HepG2 (cell line): ENCODE measurements around the gene DMKN. TPM values are rescaled to one million over a fixed set of nuclear protein-coding genes. Genes with fewer than 3 reads are reported as not detected.
A peak's percentile ranks its signal among the peaks of the same experiment; 100 is the strongest.

Source experiments
- AGO1 ChIP-seq: fragments of 200-400 bp; formaldehyde crosslinking; IDR thresholded peaks from 2 replicates; pipeline ENCODE4 v1.6.1; 2017; ENCODE audit warnings: mild to moderate bottlenecking, low read depth, low read length, moderate library complexity; ENCODE audit not compliant: poor library complexity, severe bottlenecking
- ASH2L ChIP-seq: fragments of 300-600, 200-600 bp; sonication (generic); IDR thresholded peaks from 2 replicates; pipeline ENCODE4 v1.7.0; 2017; ENCODE audit warnings: low read depth, mild to moderate bottlenecking, moderate library complexity, mixed read lengths, low read length; ENCODE audit not compliant: insufficient read length
- HIVEP1 ChIP-seq: sonication (generic); formaldehyde crosslinking; IDR thresholded peaks from 2 replicates; pipeline ENCODE4 v1.4.0; 2020; ENCODE audit warnings: mild to moderate bottlenecking, missing genetic modification reagents
- HOXD1 ChIP-seq: sonication (generic); formaldehyde crosslinking; IDR thresholded peaks from 2 replicates; pipeline ENCODE4 v1.5.0; 2020; ENCODE audit warnings: missing genetic modification reagents
- MATR3 ChIP-seq: sonication (generic); formaldehyde crosslinking; IDR thresholded peaks from 2 replicates; pipeline ENCODE4 v1.4.0; 2020; ENCODE audit warnings: missing genetic modification reagents
- MED13 ChIP-seq: sonication (generic); formaldehyde crosslinking; IDR thresholded peaks from 2 replicates; pipeline ENCODE4 v1.5.0; 2020; ENCODE audit warnings: missing genetic modification reagents
- MYNN ChIP-seq: sonication (generic); formaldehyde crosslinking; IDR thresholded peaks from 2 replicates; pipeline ENCODE4 v1.4.0; 2020; ENCODE audit warnings: mild to moderate bottlenecking, low read depth, missing genetic modification reagents
- PLRG1 ChIP-seq: fragments of 450-650 bp; conservative IDR thresholded peaks from 2 replicates; pipeline ENCODE4 v1.6.1; 2016
- PTBP1 ChIP-seq: fragments of 200-400 bp; formaldehyde crosslinking; IDR thresholded peaks from 2 replicates; pipeline ENCODE4 v1.6.1; 2018; ENCODE audit warnings: low read length, low read depth; ENCODE audit not compliant: poor library complexity, severe bottlenecking
- SMC3 ChIP-seq: IDR thresholded peaks from 2 replicates; pipeline ENCODE4 v1.6.1; 2011; ENCODE audit warnings: low read length, improper control_type of control experiment
- TRIM24 ChIP-seq: sonication (generic); formaldehyde crosslinking; IDR thresholded peaks from 2 replicates; pipeline ENCODE4 v1.8.0; 2022; ENCODE audit warnings: mild to moderate bottlenecking, missing genetic modification reagents
- ZFP41 ChIP-seq: sonication (generic); formaldehyde crosslinking; IDR thresholded peaks from 2 replicates; pipeline ENCODE4 v1.4.0; 2020; ENCODE audit warnings: mild to moderate bottlenecking, missing genetic modification reagents, borderline replicate concordance
- ZKSCAN8 ChIP-seq: IDR thresholded peaks from 2 replicates; pipeline ENCODE4 v1.6.1; 2016; ENCODE audit warnings: borderline replicate concordance, missing genetic modification reagents, missing compliant biosample characterization
- ZNF101 ChIP-seq: sonication (generic); formaldehyde crosslinking; IDR thresholded peaks from 2 replicates; pipeline ENCODE4 v1.4.0; 2020; ENCODE audit warnings: mild to moderate bottlenecking, low read depth, missing genetic modification reagents, borderline replicate concordance
- ZNF143 ChIP-seq: sonication (generic); formaldehyde crosslinking; IDR thresholded peaks from 2 replicates; pipeline ENCODE4 v1.4.0; 2020; ENCODE audit warnings: missing genetic modification reagents
- ZNF766 ChIP-seq: sonication (generic); formaldehyde crosslinking; IDR thresholded peaks from 2 replicates; pipeline ENCODE4 v1.5.0; 2020; ENCODE audit warnings: missing genetic modification reagents, borderline replicate concordance
- polyA plus RNA-seq, 8 experiments: library from polyadenylated mRNA; depleted of rRNA in 3 of 8; stranded (reverse) in 7 of 8; unstranded in 1 of 8; fragments of >200 nt; fragmentation: Illumina TruSeq in 4 of 8; extraction: Trizol in 4 of 8; gene quantifications; 2 replicates each; pipeline versions ENCODE4 v1.2.1 to v1.2.3, GENCODE V29; 2011 to 2016; ENCODE audit warnings: low read depth in 4 of 8, missing spikeins in 1 of 8, mixed read lengths in 1 of 8; ENCODE audit not compliant: insufficient read depth in 1 of 8
- total RNA-seq, 5 experiments: library from RNA; depleted of rRNA; stranded (reverse); fragments of >200 nt; fragmentation: Illumina TruSeq; extraction: Trizol; gene quantifications; 2 replicates each; pipeline ENCODE4 v1.2.3, GENCODE V29; 2016; ENCODE audit warnings: low read depth in 1 of 5
- TF ChIP-seq, protein P1 (sequence below): sonication (generic); formaldehyde crosslinking; IDR thresholded peaks from 2 replicates; pipeline ENCODE4 v1.4.0; 2020; ENCODE audit warnings: missing genetic modification reagents
- TF ChIP-seq, protein P2 (sequence below): sonication (generic); formaldehyde crosslinking; IDR thresholded peaks from 2 replicates; pipeline ENCODE4 v1.8.1; 2023; ENCODE audit warnings: mild to moderate bottlenecking, moderate library complexity, missing genetic modification reagents
- TF ChIP-seq, protein P3 (sequence below): sonication (generic); formaldehyde crosslinking; IDR thresholded peaks from 2 replicates; pipeline ENCODE4 v1.5.1; 2020; ENCODE audit warnings: missing genetic modification reagents, mild to moderate bottlenecking, borderline replicate concordance
- TF ChIP-seq, protein P4 (sequence below): sonication (generic); formaldehyde crosslinking; IDR thresholded peaks from 2 replicates; pipeline ENCODE4 v1.4.0; 2020; ENCODE audit warnings: missing genetic modification reagents
- TF ChIP-seq, protein P5 (sequence below): sonication (generic); formaldehyde crosslinking; IDR thresholded peaks from 2 replicates; pipeline ENCODE4 v1.5.0; 2020; ENCODE audit warnings: missing genetic modification reagents, mild to moderate bottlenecking, borderline replicate concordance

DMKN gene
- total and polyA plus RNA-seq, 2 of the 13 experiments (the other 11 are each of a cell fraction or from before 2014, with no cell fraction given) = 50.8 to 57.1 TPM

DNA sequence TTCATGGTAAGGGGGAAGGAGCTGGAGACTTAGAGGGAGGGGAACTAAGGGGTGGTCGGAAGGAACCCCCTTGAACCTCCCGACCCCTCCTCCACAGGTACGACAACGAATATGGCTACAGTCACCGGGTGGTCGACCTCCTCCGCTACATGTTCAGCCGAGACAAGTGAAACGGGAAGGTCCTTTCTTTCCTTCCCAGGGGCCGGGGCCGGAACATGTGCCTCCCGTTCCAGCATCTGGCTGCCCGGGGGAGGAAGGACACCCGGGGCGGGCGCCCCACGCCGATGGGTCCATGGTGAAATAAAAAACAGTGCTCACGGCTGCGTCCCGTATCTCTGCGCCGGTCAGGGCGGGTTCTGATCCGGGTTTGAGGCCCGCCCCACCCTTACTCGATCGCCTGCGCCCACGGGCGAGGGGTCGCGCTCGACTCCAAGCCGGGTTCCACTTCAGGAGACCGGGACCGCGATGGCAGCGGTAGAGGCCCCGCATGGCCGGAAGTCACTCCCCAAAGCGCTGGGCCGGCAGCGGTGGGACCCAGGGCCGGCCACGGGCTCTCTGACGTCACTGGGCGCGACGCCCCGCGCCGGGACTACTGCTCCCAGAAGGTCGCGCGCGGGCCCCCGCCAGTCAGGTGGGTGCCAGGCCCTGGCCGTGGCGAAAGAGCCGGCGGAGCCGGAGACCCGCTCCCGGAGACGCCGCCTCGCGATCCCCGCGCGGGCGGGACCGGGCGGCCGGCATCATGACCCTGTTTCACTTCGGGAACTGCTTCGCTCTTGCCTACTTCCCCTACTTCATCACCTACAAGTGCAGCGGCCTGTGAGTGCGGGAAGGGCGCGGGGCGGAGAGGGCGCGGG is 31.8 kb upstream of the DMKN start, which contains the start of gene TMEM147 (continued):
- TF ChIP-seq, protein P1, sequence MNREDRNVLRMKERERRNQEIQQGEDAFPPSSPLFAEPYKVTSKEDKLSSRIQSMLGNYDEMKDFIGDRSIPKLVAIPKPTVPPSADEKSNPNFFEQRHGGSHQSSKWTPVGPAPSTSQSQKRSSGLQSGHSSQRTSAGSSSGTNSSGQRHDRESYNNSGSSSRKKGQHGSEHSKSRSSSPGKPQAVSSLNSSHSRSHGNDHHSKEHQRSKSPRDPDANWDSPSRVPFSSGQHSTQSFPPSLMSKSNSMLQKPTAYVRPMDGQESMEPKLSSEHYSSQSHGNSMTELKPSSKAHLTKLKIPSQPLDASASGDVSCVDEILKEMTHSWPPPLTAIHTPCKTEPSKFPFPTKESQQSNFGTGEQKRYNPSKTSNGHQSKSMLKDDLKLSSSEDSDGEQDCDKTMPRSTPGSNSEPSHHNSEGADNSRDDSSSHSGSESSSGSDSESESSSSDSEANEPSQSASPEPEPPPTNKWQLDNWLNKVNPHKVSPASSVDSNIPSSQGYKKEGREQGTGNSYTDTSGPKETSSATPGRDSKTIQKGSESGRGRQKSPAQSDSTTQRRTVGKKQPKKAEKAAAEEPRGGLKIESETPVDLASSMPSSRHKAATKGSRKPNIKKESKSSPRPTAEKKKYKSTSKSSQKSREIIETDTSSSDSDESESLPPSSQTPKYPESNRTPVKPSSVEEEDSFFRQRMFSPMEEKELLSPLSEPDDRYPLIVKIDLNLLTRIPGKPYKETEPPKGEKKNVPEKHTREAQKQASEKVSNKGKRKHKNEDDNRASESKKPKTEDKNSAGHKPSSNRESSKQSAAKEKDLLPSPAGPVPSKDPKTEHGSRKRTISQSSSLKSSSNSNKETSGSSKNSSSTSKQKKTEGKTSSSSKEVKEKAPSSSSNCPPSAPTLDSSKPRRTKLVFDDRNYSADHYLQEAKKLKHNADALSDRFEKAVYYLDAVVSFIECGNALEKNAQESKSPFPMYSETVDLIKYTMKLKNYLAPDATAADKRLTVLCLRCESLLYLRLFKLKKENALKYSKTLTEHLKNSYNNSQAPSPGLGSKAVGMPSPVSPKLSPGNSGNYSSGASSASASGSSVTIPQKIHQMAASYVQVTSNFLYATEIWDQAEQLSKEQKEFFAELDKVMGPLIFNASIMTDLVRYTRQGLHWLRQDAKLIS (CRISPR knock-in tag) = 0 out of 2 replicates have a peak, but pooled peaks have one; percentile 46
- TF ChIP-seq, protein P2, sequence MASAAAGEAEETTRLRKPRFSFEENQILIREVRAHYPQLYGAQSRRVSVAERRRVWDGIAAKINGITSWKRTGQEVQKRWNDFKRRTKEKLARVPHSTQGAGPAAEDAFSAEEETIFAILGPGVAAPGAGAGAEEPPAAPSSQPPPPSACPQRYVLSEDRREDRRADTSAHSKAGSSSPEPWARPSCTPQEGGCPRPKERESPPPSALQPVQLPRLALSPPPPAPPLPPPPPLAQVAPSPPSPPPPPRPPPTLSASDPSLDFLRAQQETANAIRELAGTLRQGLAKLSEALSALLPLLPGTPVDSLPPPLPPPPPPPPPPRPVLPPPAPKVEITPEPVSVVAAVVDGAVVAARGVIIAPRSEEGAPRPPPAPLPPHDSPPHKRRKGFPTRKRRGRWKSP (CRISPR knock-in tag) = no peak
- TF ChIP-seq PTBP1 (no peak), ASH2L (peak; percentile 77), SMC3 (no peak), ZKSCAN8 (CRISPR knock-in tag) (no peak), ZNF101 (no peak), ZNF766 (0 out of 2 replicates have a peak, but pooled peaks have one; percentile 31), MYNN (CRISPR knock-in tag) (no peak), PLRG1 (no peak), HIVEP1 (CRISPR knock-in tag) (no peak), ZNF143 (CRISPR knock-in tag) (peak; percentile 94), ZFP41 (CRISPR knock-in tag) (no peak), MATR3 (CRISPR knock-in tag) (no peak), HOXD1 (peak; percentile 66; the same call in 1 of the 2 replicates), MED13 (CRISPR knock-in tag) (no peak; the same call in 1 of the 2 replicates), AGO1 (no peak), TRIM24 (CRISPR knock-in tag) (no peak)
- TF ChIP-seq, protein P3, sequence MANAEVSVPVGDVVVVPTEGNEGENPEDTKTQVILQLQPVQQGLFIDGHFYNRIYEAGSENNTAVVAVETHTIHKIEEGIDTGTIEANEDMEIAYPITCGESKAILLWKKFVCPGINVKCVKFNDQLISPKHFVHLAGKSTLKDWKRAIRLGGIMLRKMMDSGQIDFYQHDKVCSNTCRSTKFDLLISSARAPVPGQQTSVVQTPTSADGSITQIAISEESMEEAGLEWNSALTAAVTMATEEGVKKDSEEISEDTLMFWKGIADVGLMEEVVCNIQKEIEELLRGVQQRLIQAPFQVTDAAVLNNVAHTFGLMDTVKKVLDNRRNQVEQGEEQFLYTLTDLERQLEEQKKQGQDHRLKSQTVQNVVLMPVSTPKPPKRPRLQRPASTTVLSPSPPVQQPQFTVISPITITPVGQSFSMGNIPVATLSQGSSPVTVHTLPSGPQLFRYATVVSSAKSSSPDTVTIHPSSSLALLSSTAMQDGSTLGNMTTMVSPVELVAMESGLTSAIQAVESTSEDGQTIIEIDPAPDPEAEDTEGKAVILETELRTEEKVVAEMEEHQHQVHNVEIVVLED (CRISPR knock-in tag) = peak; percentile 83
- TF ChIP-seq, protein P4, sequence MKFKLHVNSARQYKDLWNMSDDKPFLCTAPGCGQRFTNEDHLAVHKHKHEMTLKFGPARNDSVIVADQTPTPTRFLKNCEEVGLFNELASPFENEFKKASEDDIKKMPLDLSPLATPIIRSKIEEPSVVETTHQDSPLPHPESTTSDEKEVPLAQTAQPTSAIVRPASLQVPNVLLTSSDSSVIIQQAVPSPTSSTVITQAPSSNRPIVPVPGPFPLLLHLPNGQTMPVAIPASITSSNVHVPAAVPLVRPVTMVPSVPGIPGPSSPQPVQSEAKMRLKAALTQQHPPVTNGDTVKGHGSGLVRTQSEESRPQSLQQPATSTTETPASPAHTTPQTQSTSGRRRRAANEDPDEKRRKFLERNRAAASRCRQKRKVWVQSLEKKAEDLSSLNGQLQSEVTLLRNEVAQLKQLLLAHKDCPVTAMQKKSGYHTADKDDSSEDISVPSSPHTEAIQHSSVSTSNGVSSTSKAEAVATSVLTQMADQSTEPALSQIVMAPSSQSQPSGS (CRISPR knock-in tag) = peak; percentile 74; the same call in 1 of the 2 replicates
- TF ChIP-seq, protein P5, sequence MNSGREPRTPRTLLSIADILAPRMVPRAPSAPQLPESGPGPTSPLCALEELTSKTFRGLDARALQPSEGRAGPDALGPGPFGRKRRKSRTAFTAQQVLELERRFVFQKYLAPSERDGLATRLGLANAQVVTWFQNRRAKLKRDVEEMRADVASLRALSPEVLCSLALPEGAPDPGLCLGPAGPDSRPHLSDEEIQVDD (CRISPR knock-in tag) = no peak
